HL-60 (cell line): ENCODE measurements around the gene APOD.
"Not testable (repeated sequence)": the region's sequence is repeated elsewhere in the genome, so short reads cannot be mapped to it uniquely, and the experiment has no call there.

Source experiments
- DNase-seq, 2 experiments: peaks; one replicate each; pipeline ENCODE4 v3.0.0-alpha.2; 2010 to 2020; ENCODE audit warnings: low read depth in 1 of 2, low spot score in 1 of 2
- H3K27ac ChIP-seq: fragments of 250-450 bp; sonication (Bioruptor Pico); replicated peaks from 2 replicates; pipeline ENCODE4 v1.5.1; 2020; ENCODE audit warnings: mild to moderate bottlenecking, moderate library complexity
- H3K27me3 ChIP-seq: fragments of 250-450 bp; sonication (Bioruptor Pico); 2 replicates; pipeline ENCODE4 v1.5.1; 2021; ENCODE audit warnings: mild to moderate bottlenecking, moderate library complexity; ENCODE audit not compliant: insufficient read depth, poor library complexity, severe bottlenecking
- H3K4me3 ChIP-seq: replicated peaks from 2 replicates; pipeline ENCODE4 v1.5.1; 2011; ENCODE audit warnings: mild to moderate bottlenecking, control low read depth, low read length; ENCODE audit not compliant: insufficient read depth
- GABPA ChIP-seq: IDR thresholded peaks from 2 replicates; pipeline ENCODE4 v1.6.1; 2012; ENCODE audit warnings: low read depth
- POLR2AphosphoS5 ChIP-seq: IDR thresholded peaks from 2 replicates; pipeline ENCODE4 v1.6.1; 2012; ENCODE audit warnings: low read depth
- SPI1 ChIP-seq: IDR thresholded peaks from 2 replicates; pipeline ENCODE4 v1.6.1; 2012; ENCODE audit warnings: low read depth, mild to moderate bottlenecking, borderline replicate concordance
- TF ChIP-seq, protein P1 (sequence below): IDR thresholded peaks from one replicate; pipeline ENCODE4 v1.5.1; 2011; ENCODE audit warnings: low read length, control low read depth, inconsistent platforms; ENCODE audit not compliant: insufficient read depth
- TF ChIP-seq, protein P2 (sequence below): IDR thresholded peaks from 2 replicates; pipeline ENCODE4 v1.6.1; 2012; ENCODE audit warnings: low read depth; ENCODE audit not compliant: insufficient replicate concordance

Gene APOD

DNA sequence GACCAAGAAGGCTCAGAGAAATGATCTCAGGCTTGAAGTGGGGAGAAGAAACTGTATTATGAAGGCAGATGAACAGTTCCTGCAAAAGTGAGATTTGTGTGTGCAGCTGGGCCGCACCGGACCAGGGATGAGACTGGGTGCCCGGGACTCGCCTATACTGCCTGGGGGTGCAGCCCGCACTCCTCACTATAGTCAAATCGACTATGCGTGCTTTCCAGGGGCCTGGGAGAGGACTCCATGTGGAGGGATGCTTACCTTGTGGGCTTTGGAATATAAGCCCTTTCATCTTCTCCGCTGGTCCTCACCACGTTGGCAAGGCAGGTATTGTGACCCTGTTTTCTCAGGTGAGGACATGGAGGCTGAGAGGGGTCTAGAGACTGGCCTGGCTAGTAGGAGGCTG lies 32.9 kb upstream of the APOD start:
- TF ChIP-seq POLR2AphosphoS5 (no peak), GABPA (no peak), SPI1 (no peak)
- TF ChIP-seq, protein P1, sequence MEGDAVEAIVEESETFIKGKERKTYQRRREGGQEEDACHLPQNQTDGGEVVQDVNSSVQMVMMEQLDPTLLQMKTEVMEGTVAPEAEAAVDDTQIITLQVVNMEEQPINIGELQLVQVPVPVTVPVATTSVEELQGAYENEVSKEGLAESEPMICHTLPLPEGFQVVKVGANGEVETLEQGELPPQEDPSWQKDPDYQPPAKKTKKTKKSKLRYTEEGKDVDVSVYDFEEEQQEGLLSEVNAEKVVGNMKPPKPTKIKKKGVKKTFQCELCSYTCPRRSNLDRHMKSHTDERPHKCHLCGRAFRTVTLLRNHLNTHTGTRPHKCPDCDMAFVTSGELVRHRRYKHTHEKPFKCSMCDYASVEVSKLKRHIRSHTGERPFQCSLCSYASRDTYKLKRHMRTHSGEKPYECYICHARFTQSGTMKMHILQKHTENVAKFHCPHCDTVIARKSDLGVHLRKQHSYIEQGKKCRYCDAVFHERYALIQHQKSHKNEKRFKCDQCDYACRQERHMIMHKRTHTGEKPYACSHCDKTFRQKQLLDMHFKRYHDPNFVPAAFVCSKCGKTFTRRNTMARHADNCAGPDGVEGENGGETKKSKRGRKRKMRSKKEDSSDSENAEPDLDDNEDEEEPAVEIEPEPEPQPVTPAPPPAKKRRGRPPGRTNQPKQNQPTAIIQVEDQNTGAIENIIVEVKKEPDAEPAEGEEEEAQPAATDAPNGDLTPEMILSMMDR, result no peak
- TF ChIP-seq, protein P2, sequence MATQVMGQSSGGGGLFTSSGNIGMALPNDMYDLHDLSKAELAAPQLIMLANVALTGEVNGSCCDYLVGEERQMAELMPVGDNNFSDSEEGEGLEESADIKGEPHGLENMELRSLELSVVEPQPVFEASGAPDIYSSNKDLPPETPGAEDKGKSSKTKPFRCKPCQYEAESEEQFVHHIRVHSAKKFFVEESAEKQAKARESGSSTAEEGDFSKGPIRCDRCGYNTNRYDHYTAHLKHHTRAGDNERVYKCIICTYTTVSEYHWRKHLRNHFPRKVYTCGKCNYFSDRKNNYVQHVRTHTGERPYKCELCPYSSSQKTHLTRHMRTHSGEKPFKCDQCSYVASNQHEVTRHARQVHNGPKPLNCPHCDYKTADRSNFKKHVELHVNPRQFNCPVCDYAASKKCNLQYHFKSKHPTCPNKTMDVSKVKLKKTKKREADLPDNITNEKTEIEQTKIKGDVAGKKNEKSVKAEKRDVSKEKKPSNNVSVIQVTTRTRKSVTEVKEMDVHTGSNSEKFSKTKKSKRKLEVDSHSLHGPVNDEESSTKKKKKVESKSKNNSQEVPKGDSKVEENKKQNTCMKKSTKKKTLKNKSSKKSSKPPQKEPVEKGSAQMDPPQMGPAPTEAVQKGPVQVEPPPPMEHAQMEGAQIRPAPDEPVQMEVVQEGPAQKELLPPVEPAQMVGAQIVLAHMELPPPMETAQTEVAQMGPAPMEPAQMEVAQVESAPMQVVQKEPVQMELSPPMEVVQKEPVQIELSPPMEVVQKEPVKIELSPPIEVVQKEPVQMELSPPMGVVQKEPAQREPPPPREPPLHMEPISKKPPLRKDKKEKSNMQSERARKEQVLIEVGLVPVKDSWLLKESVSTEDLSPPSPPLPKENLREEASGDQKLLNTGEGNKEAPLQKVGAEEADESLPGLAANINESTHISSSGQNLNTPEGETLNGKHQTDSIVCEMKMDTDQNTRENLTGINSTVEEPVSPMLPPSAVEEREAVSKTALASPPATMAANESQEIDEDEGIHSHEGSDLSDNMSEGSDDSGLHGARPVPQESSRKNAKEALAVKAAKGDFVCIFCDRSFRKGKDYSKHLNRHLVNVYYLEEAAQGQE, result no peak
- no peak for DNase-seq
- H3K4me3 ChIP-seq, result no peak overlapping the region

DNA sequence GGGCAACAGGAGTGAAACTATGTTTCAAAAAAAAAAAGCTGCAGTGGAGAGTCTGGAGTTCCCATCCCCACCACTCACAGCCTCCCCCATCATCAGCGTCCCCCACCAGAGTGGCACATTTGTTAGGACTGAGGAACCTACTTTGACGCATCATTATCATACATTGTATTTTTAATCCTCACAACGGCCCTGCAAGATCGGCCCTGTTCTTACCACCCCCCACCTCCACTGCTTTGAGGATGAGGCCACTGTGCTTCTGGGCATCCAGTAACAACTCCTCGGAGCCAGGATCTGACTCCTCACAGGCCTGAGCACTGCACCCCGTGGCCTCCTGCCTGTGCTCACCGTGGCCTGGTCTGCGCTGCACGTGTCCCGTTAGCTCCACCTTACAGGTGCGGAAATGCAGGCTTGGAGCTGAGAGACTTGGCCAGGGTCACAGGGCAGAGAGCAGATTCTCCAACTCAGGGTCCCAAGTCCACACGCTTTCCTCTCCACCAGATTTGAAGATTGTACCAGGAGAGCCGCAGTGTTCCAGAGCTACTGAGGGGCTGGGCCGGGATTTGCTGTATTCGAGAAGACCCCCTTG lies 32.3 kb upstream of the APOD start:
- DNase-seq, H3K4me3 ChIP-seq, H3K27ac ChIP-seq, H3K27me3 ChIP-seq: not testable (repeated sequence)

More for the DNA sequence above, 32.9 kb upstream of the APOD start:
- H3K27me3 ChIP-seq, result no peaks in the 10 kb centered on the region
- no peak overlapping the region for H3K27ac ChIP-seq

DNA sequence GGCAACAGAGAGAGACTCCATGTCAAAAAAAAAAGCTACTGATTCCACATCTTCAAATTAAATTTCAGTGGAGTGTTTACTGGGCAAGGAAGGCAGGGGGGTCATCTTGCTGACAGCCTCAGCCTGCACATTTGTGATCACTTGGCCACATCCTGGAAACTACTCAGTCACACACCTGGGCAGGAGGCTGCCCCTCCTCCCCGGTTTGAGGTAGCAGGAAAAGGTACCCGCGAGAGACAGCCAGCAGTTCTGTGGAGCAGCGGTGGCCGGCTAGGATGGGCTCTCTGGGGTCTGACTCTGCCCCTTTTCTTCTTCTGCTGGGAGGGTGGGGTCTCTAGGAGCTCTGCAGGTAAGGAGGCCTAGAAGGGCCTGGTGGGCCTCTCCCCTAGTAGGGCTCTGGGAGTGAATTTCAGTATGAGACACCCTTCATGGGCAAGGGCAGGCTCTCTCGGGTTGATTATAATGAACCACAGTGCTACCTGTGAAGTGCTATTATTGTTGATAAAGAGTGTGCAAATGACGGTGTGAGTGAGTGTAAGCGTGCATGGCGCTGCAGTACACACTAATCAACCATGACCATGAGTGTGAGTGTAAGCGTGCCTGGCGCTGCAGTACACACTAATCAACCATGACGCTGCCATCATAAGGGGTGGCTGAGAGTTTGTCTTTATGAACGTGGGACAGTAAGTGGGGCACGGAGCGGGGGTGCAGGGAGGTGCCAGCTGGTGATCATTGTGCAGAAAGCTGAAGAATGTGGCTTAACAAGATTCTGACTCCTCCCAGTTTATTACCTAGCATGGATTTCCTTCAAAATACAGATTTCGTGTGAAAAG lies 31.1 kb upstream of the APOD start:
- DNase-seq, H3K4me3 ChIP-seq, H3K27ac ChIP-seq, H3K27me3 ChIP-seq: not testable (repeated sequence)

DNA sequence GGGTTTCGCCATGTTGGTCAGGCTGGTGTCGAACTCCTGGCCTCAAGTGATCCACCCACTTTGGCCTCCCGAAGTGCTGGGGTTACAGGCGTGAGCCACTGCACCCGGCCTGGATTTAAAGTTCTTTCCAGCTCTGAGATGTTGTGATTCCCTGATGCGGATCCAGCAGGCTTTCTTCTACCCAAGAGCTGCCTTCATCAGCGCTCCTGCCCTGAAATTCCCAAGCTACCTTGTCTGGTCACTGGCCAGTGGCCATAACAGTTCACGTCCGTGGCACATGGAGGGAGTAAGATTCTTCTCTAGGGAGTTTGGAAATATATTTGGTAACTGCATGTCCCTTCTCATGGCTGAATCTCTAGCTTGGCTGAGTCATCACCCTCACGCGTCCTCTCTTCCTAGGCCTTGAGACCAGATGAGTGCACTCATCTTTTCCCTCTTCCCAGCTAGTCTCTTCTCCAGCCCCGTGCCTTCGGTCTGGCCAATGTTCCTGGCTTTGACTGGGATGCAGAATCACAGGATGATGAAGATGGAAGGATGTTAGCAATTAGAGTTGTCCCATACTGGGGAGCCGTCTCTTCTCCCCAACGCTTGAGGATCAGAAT lies 29.8 kb upstream of the APOD start:
- no peak for DNase-seq
- Histone ChIP-seq H3K4me3 (no peak overlapping the region), H3K27me3 (no peaks in the 10 kb centered on the region), H3K27ac (no peak overlapping the region)
- TF ChIP-seq GABPA (no peak), SPI1 (no peak), POLR2AphosphoS5 (no peak)
- TF ChIP-seq, protein P1, result no peak
- TF ChIP-seq, protein P2, result no peak
